Erythroblast (primary cell): ENCODE measurements around the gene OSTM1.

ENCODE experiments used
- GATA1 ChIP-seq: IDR thresholded peaks from 2 replicates; pipeline ENCODE4 v1.6.1; 2011; ENCODE audit warnings: low read depth, mild to moderate bottlenecking, control low read depth, low read length, moderate library complexity
- POLR2A ChIP-seq: IDR thresholded peaks from 2 replicates; pipeline ENCODE4 v1.6.1; 2011; ENCODE audit warnings: mild to moderate bottlenecking, low read length

GRCh38 chr6:108106261-108106660, 31.7 kb upstream of the OSTM1 start:
- no peak for TF ChIP-seq POLR2A
- no peak for TF ChIP-seq GATA1
